Right atrium auricular region (tissue), 2 donors: Measurements from ENCODE around the gene LRRC3. TPM values are rescaled to one million over a fixed set of nuclear protein-coding genes. Genes with fewer than 3 reads are reported as not detected.

Experiments
- DNase-seq: peaks from one replicate; pipeline ENCODE4 v3.0.0-alpha.2; 2019; ENCODE audit warnings: low spot score
- H3K27ac ChIP-seq, 2 donors: fragments of 200-600 bp; sonication (generic); 1 replicate in 1 of 2; 2 replicates in 1 of 2; pipeline ENCODE4 v1.5.1; 2016 to 2019
- H3K27me3 ChIP-seq, 2 donors: fragments of 200-600 bp; sonication (generic); one replicate each; pipeline versions ENCODE4 v1.5.1 to v1.6.0; 2017 to 2019
- H3K36me3 ChIP-seq: fragments of 200-600 bp; sonication (generic); one replicate; pipeline ENCODE4 v1.5.1; 2016
- H3K4me1 ChIP-seq, 2 donors: fragments of 200-600 bp; sonication (generic); one replicate each; pipeline versions ENCODE4 v1.5.1 to v1.6.0; 2017 to 2019
- H3K4me3 ChIP-seq, 2 donors: fragments of 200-600 bp; sonication (generic); 1 replicate in 1 of 2; 2 replicates in 1 of 2; pipeline ENCODE4 v1.5.1; 2017 to 2019; ENCODE audit warnings: mild to moderate bottlenecking in 1 of 2, moderate library complexity in 1 of 2
- H3K9me3 ChIP-seq, 2 donors: fragments of 200-600 bp; sonication (generic); one replicate each; pipeline ENCODE4 v1.5.1; 2019
- total RNA-seq, 2 donors: library from RNA; depleted of rRNA; stranded (reverse); fragments of >200 nt; gene quantifications; one replicate each; pipeline ENCODE4 v1.1.0, GENCODE V29; 2016
- TF ChIP-seq, protein P1 (sequence below), 2 donors: fragments of 200-600 bp; sonication (generic); IDR thresholded peaks; one replicate each; pipeline ENCODE4 v1.5.1; 2019; ENCODE audit warnings: antibody characterized with exemption in 2 of 2

LRRC3 gene
- total RNA-seq, 2 donors from 2014 or later: 1.1 to 1.7 TPM

DNA sequence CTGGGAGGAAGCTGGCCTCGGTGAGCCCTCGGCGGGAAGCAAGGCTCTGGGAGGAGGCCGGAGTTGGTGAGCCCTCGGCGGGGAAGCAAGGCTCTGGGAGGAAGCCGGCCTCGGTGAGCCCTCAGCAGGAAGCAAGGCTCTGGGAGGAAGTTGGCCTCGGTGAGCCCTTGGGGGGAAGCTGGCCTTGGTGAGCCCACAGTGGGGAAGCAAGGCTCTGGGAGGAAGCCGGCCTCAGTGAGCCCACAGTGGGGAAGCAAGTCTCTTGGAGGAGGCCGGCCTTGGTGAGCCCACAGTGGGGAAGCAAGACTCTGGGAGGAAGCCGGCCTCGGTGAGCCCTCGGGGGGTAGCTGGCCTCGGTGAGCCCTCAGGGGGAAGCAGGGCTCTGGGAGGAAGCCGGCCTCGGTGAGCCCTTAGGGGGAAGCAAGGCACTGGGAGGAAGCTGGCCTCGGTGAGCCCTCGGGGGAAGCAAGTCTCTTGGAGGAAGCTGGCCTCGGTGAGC lies 48.6 kb downstream of the LRRC3 start:
- no peak overlapping the region for H3K27ac ChIP-seq
- TF ChIP-seq, protein P1, sequence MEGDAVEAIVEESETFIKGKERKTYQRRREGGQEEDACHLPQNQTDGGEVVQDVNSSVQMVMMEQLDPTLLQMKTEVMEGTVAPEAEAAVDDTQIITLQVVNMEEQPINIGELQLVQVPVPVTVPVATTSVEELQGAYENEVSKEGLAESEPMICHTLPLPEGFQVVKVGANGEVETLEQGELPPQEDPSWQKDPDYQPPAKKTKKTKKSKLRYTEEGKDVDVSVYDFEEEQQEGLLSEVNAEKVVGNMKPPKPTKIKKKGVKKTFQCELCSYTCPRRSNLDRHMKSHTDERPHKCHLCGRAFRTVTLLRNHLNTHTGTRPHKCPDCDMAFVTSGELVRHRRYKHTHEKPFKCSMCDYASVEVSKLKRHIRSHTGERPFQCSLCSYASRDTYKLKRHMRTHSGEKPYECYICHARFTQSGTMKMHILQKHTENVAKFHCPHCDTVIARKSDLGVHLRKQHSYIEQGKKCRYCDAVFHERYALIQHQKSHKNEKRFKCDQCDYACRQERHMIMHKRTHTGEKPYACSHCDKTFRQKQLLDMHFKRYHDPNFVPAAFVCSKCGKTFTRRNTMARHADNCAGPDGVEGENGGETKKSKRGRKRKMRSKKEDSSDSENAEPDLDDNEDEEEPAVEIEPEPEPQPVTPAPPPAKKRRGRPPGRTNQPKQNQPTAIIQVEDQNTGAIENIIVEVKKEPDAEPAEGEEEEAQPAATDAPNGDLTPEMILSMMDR (IDR thresholded peaks at IDR 0.05): no peak
- no peak for DNase-seq
- H3K4me3 ChIP-seq: no peak overlapping the region
- no peaks in the 10 kb centered on the region for H3K36me3 ChIP-seq
- no peaks in the 10 kb centered on the region for H3K9me3 ChIP-seq
- H3K4me1 ChIP-seq: no peaks in the 10 kb centered on the region
- H3K27me3 ChIP-seq: no peaks in the 10 kb centered on the region

DNA sequence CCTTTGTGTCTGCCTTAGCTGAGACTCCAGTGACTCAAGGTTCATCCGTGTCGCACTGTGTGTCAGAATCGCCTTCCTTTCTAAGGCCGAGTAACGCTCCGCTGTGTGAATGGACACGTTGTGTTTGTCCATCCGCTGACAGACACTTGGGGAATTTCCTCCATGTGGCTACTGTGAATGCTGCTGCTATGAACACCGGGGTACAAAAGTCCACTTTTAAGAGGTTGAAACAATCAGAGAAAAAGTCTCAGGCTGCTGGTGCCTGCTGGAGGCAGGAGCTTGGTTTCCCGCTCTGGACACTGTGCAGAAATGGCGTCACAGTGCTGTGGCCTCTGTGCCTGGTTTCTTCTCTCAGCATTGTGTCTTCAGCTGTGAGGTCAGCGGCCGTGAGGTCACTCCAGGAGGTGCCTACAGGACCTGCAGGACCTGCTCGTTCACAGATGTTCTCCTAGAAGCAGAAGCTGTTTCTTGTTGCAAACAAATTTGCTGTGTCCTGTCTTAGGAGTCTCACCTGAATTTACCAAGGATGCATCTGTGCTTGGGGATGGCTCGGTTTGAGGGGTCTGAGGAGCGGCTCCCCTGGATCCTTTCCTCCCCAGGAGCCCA lies 50.5 kb downstream of the LRRC3 start:
- TF ChIP-seq, protein P1 (IDR thresholded peaks at IDR 0.05): no peak
- H3K4me3 ChIP-seq: no peak overlapping the region
- H3K36me3 ChIP-seq: no peaks in the 10 kb centered on the region
- DNase-seq: no peak
- H3K27me3 ChIP-seq: no peaks in the 10 kb centered on the region
- peaks cover 0 to 9% of the 10 kb centered on the region in 2 donors for H3K4me1 ChIP-seq
- H3K9me3 ChIP-seq: no peaks in the 10 kb centered on the region
- no peak overlapping the region for H3K27ac ChIP-seq

DNA sequence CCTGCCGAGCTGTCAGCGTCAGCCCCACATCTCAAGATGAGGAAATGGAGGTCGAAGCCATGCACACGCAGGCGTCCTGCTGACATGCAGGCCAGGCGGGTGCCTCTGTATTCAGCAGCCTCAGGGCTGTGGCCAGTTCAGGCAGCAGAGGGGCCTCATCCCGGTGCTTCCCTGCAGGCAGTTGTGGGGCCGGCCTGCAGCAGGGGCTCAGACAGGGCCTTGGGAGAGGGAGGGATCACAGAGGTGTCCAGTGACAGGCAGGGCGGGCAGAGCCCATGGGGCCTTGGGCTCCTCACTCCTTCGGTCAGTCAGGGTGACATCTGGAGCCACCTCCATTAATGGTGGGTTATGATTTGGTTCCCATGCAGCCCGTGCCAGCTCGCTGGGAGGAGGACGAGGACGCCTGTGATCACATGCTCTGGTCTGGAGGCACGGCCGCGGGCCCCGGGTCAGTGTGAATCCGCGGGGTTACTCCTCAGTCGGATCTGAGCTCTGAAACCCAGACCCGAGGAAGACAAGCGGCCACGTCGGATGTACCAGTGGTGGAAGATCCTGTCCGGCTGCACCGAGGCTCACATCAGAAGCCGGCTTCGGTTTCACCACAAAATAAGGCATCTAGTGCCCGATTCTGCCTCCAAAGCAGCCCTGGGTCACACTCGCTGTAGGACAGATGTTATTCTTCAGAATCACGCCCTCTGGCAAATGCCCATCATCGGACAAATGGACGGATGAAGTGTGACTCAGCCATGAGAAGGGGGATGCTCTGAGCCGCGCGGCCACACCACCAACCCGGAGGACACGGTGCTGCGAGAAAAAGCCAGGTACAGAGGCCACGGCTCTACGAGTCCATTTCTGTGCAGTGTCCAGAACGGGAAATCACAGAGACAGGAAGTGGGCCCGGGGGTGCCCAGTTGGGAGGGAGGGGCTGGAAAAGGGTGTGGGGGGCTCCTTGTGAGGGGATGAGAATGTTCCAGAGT lies 51.3 kb downstream of the LRRC3 start:
- no peak overlapping the region for H3K27ac ChIP-seq
- no peak overlapping the region for H3K4me3 ChIP-seq
- TF ChIP-seq, protein P1 (IDR thresholded peaks at IDR 0.05): no peak
- no peaks in the 10 kb centered on the region for H3K27me3 ChIP-seq
- no peak for DNase-seq
- no peaks in the 10 kb centered on the region for H3K36me3 ChIP-seq
- peaks cover 0 to 9% of the 10 kb centered on the region in 2 donors for H3K4me1 ChIP-seq
- no peaks in the 10 kb centered on the region for H3K9me3 ChIP-seq

DNA sequence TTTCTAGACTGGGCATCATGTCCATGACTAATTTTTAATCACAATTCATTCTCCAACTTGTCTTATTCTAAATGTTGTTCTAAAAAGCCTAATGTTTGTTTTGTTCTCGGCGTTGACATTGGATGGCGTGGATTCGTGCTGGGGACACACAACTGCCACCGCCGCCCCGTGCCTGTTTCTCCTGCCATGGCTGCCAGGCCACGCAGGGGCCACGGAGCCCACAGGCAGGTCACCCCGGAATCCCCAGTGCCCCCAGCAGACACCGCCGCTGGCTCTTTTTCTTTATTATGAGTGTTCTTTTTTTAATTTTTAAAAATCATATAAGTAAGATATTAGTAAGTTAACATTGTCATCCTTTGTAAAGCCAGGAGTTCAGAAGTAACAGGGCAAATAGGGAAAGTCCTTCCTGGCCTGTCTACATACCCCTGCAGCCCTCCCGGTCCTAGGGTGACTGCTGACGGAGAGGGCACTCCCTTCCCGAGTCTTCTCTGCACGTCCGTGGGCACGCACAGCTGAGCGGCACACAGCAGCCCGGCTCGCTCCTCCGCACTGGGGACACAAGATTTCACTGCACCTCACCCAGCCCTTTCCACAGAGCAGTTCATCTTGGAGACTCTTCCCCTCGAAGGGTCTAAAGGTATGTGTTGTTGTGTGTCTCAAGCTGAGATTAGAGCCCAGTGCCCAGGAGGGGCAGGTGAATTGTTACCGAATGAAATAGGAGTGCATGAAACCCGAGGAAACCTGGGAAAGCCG lies 52.5 kb downstream of the LRRC3 start:
- DNase-seq: no peak
- Histone ChIP-seq H3K27ac (no peak overlapping the region), H3K36me3 (no peaks in the 10 kb centered on the region), H3K4me3 (no peak overlapping the region), H3K4me1 (peaks cover 0 to 9% of the 10 kb centered on the region in 2 donors), H3K27me3 (no peaks in the 10 kb centered on the region), H3K9me3 (no peaks in the 10 kb centered on the region)
- TF ChIP-seq, protein P1 (IDR thresholded peaks at IDR 0.05): no peak

DNA sequence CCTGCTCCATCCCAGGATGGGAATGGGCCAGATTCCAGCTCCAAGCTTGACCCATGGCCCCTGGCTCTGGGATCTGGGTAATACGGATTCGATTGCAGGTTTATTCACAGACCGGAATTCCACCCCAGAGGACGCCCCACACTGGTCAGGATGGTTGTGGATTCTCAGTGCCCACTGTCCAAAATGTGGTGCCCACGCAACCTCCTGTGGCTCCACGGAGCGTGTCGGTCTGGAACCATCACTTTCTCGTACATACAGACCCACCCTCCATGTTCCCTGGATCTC lies 53.1 kb downstream of the LRRC3 start:
- H3K36me3 ChIP-seq: no peaks in the 10 kb centered on the region
- H3K9me3 ChIP-seq: no peaks in the 10 kb centered on the region
- DNase-seq: no peak
- TF ChIP-seq, protein P1 (IDR thresholded peaks at IDR 0.05): no peak
- no peak overlapping the region for H3K4me3 ChIP-seq
- peaks cover 0 to 9% of the 10 kb centered on the region in 2 donors for H3K4me1 ChIP-seq
- H3K27ac ChIP-seq: no peak overlapping the region
- no peaks in the 10 kb centered on the region for H3K27me3 ChIP-seq
